MCF 10A (cell line): ENCODE measurements around the gene CTNNB1. TPM values are rescaled to one million over a fixed set of nuclear protein-coding genes. Genes with fewer than 3 reads are reported as not detected.
A peak's percentile ranks its signal among the peaks of the same experiment; 100 is the strongest.

ENCODE experiments used
- BruUV-seq: library from RNA; stranded (reverse); fragments of 400-500 nt; replicated peaks from 2 replicates; lab custom pipeline; 2021; lab: Mats Ljungman, UMichigan
- CTCF ChIA-PET: fragments of 300-600 bp; sonication (Branson Sonifier 250); formaldehyde crosslinking; extraction: SDS; loops from one replicate; lab custom pipeline; 2021; ENCODE audit warnings: antibody characterized with exemption, inconsistent platforms; lab: Yijun Ruan, JAX
- POLR2A ChIA-PET: fragments of 300-600, 350-650 bp; sonication (Branson Sonifier 250); formaldehyde crosslinking; extraction: SDS; loops from one replicate; lab custom pipeline; 2020; ENCODE audit warnings: antibody characterized with exemption, inconsistent platforms; lab: Yijun Ruan, JAX
- DNase-seq: peaks from one replicate; pipeline ENCODE4 v3.0.0-alpha.2; 2018; ENCODE audit not compliant: unreplicated experiment
- H3K27ac Mint-ChIP-seq: one replicate; pipeline ENCODE4 v1.8.0; 2022; ENCODE audit warnings: mild to moderate bottlenecking, low read depth, mixed read lengths; ENCODE audit not compliant: unreplicated experiment
- H3K27me3 Mint-ChIP-seq: one replicate; pipeline ENCODE4 v1.8.0; 2022; ENCODE audit warnings: mixed read lengths; ENCODE audit not compliant: insufficient read depth, unreplicated experiment
- H3K36me3 Mint-ChIP-seq: one replicate; pipeline ENCODE4 v1.8.0; 2022; ENCODE audit warnings: mild to moderate bottlenecking, moderate library complexity, mixed read lengths; ENCODE audit not compliant: insufficient read depth, unreplicated experiment
- H3K4me1 Mint-ChIP-seq: one replicate; pipeline ENCODE4 v1.8.0; 2022; ENCODE audit warnings: mixed read lengths; ENCODE audit not compliant: insufficient read depth, unreplicated experiment
- H3K4me3 Mint-ChIP-seq: one replicate; pipeline ENCODE4 v1.8.0; 2022; ENCODE audit warnings: mild to moderate bottlenecking, moderate library complexity, mixed read lengths; ENCODE audit not compliant: unreplicated experiment
- H3K9me3 Mint-ChIP-seq: one replicate; pipeline ENCODE4 v1.8.0; 2022; ENCODE audit warnings: mixed read lengths; ENCODE audit not compliant: unreplicated experiment
- CTCF ChIP-seq: fragments of 200-600 bp; IDR thresholded peaks from one replicate; pipeline ENCODE4 v1.8.0; 2022; ENCODE audit warnings: antibody characterized with exemption, mild to moderate bottlenecking; ENCODE audit not compliant: unreplicated experiment
- intact Hi-C: fragments of 100-400 bp; cut with micrococcal nuclease; formaldehyde crosslinking; loops from 2 replicates; pipeline ENCODE4 v1.14.1; 2022
- total RNA-seq: library from RNA; stranded (reverse); gene quantifications from 2 replicates; pipeline ENCODE4 v1.2.3, GENCODE V29; 2022

The CTNNB1 gene
- total RNA-seq, 1 experiment from 2014 or later, result 244 TPM

GRCh38 chr3:41220906-41221677, 21.8 kb downstream of the CTNNB1 start:
- POLR2A ChIA-PET, result interaction anchor here (0.6 kb wide), 1 partner anchor 18 kb away, joined by 3 read pairs; no protein-coding TSS in a partner anchor
- Mint-ChIP-seq H3K27me3 (no peaks in the 10 kb centered on the region), H3K4me1 (peaks cover 46% of the 10 kb centered on the region), H3K36me3 (peaks cover 26% of the 10 kb centered on the region), H3K9me3 (no peaks in the 10 kb centered on the region), H3K4me3 (no peak overlapping the region), H3K27ac (no peak overlapping the region)
- TF ChIP-seq CTCF, result no peak
- intact Hi-C loops, result no loop called here
- no peak for DNase-seq
- CTCF ChIA-PET, result no interaction called here
- BruUV-seq, result no TSS peak

- no peaks in the 10 kb centered on the region for H3K9me3 Mint-ChIP-seq
- intact Hi-C loops, result no loop called here
- H3K27me3 Mint-ChIP-seq, result no peaks in the 10 kb centered on the region
- H3K27ac Mint-ChIP-seq, result no peak overlapping the region
- TF ChIP-seq CTCF, result no peak
- H3K4me1 Mint-ChIP-seq, result peaks cover 47% of the 10 kb centered on the region
- BruUV-seq, result no TSS peak
- H3K4me3 Mint-ChIP-seq, result no peak overlapping the region
- CTCF ChIA-PET, result no interaction called here
- peaks cover 35% of the 10 kb centered on the region for H3K36me3 Mint-ChIP-seq
- POLR2A ChIA-PET, result interaction anchor here (1.0 kb wide), 2 partner anchors 14 to 23 kb away, joined by 4 to 7 read pairs; partner anchors contain the start of gene CTNNB1
- DNase-seq, result no peak
Measured at GRCh38 chr3:41222012-41222411, 22.7 kb downstream of the CTNNB1 start.

- CTCF ChIA-PET, result no interaction called here
Measured at GRCh38 chr3:41222501-41222900, 23.2 kb downstream of the CTNNB1 start.

More at GRCh38 chr3:41222501-41222900, 23.2 kb downstream of the CTNNB1 start:
- Mint-ChIP-seq H3K4me1 (peaks cover 42% of the 10 kb centered on the region), H3K27ac (no peak overlapping the region), H3K27me3 (no peaks in the 10 kb centered on the region), H3K9me3 (no peaks in the 10 kb centered on the region), H3K4me3 (no peak overlapping the region), H3K36me3 (peaks cover 40% of the 10 kb centered on the region)
- TF ChIP-seq CTCF, result no peak
- no TSS peak for BruUV-seq
- DNase-seq, result peak; percentile 49
- POLR2A ChIA-PET, result interaction anchor here (1.0 kb wide), 2 partner anchors 14 to 23 kb away, joined by 4 to 7 read pairs; partner anchors contain the start of gene CTNNB1
- intact Hi-C loops, result no loop called here
